ENCODE results near the gene SGSM2. TPM values are rescaled to one million over a fixed set of nuclear protein-coding genes. Genes with fewer than 3 reads are reported as not detected.

Gene SGSM2
- total and polyA plus RNA-seq, 2 of the 13 experiments (the other 11 are each of a cell fraction or from before 2014, with no cell fraction given), result 30.4 to 51.3 TPM

- TF ChIP-seq ZNF646 (CRISPR knock-in tag; IDR thresholded peaks at IDR 0.05), result no peak
- TF ChIP-seq PATZ1 (CRISPR knock-in tag; IDR thresholded peaks at IDR 0.05), result peak; percentile 97
- TF ChIP-seq HINFP (CRISPR knock-in tag; IDR thresholded peaks at IDR 0.05; ENCODE audit: low read depth), result no peak
- TF ChIP-seq ERF (CRISPR knock-in tag; IDR thresholded peaks at IDR 0.05), result peak; percentile 47; the same call in 1 of the 2 replicates
- no peak for TF ChIP-seq NR3C1 (CRISPR knock-in tag; IDR thresholded peaks at IDR 0.05)
- no peak for TF ChIP-seq TCF7 (IDR thresholded peaks at IDR 0.05; ENCODE audit: low read depth)
- no peak for TF ChIP-seq ZNF512 (CRISPR knock-in tag; IDR thresholded peaks at IDR 0.05)
- TF ChIP-seq ZMYM2 (CRISPR knock-in tag; IDR thresholded peaks at IDR 0.05), result no peak
- no peak for TF ChIP-seq ELF4 (CRISPR knock-in tag; IDR thresholded peaks at IDR 0.05; ENCODE audit: borderline replicate concordance)
- no peak for TF ChIP-seq HES4 (CRISPR knock-in tag; IDR thresholded peaks at IDR 0.05; ENCODE audit: borderline replicate concordance)
- no peak for TF ChIP-seq NCOA5 (CRISPR knock-in tag; IDR thresholded peaks at IDR 0.05)
- TF ChIP-seq ZNF225 (CRISPR knock-in tag; IDR thresholded peaks at IDR 0.05), result no peak
- 0 out of 4 replicates have a peak, but pooled peaks of 1 of the 2 experiments have one; percentile 20 for TF ChIP-seq KLF16 (CRISPR knock-in tag; IDR thresholded peaks at IDR 0.05)
- no peak for TF ChIP-seq FIP1L1 (IDR thresholded peaks at IDR 0.05; ENCODE audit: borderline replicate concordance, insufficient read depth, low read depth, low read length)
- TF ChIP-seq ADNP (CRISPR knock-in tag; IDR thresholded peaks at IDR 0.05), result no peak
Measured at GRCh38 chr17:2396568-2397246, 59.4 kb downstream of the SGSM2 start (continued).

All from HepG2 (cell line).